HG03520 (cell line): ENCODE results near the gene ANO10.
"Not testable (repeated sequence)": the region's sequence is repeated elsewhere in the genome, so short reads cannot be mapped to it uniquely, and the experiment has no call there.

Source experiments
- ATAC-seq: cut with Tn5 transposase; IDR thresholded peaks from one replicate; pipeline ENCODE4 v1.9.1; 2021; ENCODE audit warnings: mild to moderate bottlenecking, moderate library complexity; ENCODE audit not compliant: unreplicated experiment

ANO10 gene, protein sequence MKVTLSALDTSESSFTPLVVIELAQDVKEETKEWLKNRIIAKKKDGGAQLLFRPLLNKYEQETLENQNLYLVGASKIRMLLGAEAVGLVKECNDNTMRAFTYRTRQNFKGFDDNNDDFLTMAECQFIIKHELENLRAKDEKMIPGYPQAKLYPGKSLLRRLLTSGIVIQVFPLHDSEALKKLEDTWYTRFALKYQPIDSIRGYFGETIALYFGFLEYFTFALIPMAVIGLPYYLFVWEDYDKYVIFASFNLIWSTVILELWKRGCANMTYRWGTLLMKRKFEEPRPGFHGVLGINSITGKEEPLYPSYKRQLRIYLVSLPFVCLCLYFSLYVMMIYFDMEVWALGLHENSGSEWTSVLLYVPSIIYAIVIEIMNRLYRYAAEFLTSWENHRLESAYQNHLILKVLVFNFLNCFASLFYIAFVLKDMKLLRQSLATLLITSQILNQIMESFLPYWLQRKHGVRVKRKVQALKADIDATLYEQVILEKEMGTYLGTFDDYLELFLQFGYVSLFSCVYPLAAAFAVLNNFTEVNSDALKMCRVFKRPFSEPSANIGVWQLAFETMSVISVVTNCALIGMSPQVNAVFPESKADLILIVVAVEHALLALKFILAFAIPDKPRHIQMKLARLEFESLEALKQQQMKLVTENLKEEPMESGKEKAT

DNA sequence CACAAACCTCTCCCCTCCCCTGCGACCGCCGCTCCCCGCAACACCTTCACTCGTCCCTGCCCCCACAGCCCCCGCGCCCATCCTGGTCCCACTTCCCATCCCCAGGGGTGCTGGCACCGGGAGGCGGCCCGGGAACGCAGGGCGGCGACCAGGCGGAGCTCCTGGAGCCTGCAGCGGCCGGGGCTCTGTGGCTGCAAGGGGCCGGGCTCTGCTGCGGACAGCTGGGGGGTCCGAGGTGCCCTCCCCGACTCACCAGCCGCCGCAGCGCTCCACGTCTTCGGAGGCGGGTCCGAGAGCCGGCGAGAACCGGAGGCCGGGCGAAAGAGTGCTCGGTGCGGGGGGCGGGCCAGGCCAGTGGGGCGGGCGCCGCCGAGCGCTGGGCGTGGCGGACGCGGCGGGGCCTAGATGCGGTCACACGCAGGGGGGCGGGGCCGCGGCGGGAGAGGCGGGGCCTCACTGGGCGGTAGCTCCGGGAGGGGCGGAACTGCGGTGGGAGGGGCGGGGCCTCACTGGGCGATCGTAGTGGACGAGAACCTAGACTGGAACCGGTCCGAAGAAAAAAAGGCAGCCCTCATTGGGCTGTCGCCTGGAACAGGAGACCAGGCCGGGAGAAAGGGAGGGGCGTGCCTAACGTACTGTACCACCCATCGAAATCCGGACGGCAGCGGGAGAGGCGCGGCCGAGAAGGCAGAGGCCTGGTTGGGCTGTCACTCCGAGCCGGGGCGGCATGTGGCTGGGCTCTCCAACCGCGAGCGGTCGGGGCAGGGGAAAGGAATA lies at the start of gene ANO10:
ANO10 (minus strand) TSS at position 356 of the 777 bp plus-strand sequence. CDS start 16,159 bp downstream, outside the sequence.
- peak; percentile 92 for ATAC-seq

DNA sequence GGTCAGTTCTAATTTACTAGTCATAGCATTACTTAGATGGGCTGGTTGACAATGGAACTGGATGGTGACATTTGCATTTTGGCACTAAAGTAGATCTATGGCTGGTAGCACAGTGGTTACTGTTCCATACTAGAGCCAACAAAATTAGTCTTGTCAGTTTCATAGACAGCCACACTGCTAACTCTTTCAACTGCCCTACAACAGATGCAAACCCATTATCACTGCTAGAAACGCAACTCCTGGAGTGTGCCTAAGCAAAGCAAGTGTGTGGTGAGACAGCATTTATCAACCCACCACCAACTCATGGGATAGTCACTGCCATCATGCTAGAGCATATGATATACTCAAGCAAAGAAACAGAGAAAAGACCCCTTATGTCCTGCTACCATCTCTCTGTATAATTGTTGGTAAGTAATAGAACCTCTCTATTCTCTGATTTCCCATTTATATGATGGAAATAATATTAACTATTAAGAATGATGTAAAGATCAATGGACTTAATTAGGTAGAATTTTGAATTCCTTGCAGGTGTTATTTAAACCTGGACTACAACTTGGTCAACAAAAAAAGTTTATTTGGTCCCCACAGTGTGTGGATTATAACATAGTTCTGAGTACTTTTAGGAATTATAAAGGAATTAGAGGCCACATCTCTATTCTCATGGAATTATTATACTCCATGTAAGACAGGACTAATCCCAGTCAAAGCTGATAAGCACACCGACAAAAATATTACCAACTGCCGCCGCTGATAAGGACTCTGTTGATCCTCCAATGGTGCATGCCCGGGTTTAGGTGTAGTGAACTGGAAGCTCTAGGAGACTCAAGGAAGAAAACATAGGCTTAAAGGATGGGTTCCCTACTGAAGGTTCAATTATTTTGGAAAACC lies 49.1 kb upstream of the ANO10 start:
- no peak for ATAC-seq

DNA sequence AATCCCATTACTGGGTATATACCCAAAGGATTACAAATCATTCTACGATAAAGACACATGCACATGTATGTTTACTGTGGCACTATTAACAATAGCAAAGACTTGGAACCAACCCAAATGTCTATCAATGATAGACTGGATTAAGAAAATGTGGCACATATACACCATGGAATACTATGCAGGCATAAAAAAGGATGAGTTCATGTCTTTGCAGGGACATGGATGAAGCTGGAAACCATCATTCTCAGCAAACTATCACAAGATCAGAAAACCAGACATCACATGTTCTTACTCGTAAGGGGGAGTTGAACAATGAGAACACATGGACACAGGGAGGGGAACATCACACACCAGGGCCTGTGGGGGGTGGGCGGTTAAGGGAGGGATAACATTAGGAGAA lies 43.2 kb upstream of the ANO10 start:
- not testable (repeated sequence) for ATAC-seq

DNA sequence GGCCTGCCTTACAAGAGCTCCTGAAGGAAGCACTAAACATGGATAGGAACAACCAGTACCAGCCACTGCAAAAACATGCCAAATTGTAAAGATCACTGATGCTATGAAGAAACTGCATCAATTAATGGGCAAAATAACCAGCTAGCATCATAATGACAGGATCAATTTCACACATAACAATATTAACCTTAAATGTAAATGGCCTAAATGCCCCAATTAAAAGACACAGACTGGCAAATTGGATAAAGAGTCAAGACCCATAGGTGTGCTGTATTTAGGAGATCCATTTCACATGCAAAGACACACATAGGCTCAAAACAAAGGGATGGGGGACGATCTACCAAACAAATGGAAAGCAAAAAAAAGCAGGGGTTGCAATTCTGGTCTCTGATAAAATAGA lies 39.6 kb upstream of the ANO10 start:
- ATAC-seq = not testable (repeated sequence)

DNA sequence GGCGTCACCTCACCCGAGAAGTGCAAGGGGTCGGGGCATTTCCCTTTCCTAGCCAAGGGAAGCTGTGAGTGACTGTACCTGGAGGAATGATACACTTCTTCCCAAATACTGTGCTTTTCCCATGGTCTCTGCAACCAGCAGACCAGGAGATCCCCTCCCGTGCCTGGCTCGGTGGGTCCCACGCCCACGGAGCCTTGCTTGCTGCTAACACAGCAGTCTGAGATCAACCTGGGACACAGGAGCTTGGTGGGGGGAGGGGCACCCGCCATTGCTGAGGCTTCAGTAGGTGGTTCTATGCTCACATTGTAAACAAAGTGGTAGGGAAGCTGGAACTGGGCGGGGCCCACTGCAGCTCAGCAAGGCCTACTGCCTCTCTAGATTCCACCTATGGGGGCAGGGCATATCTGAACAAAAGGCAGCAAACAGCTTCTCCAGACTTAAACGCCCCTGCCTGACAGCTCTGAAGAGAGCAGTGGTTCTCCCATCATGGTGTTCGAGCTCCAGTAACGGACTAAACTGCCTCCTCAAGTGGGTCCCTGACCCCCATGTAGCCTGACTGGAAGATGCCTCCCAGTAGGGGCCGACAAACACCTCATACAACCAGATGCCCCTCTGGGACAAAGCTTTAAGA lies 37.6 kb upstream of the ANO10 start:
- ATAC-seq = no peak

DNA sequence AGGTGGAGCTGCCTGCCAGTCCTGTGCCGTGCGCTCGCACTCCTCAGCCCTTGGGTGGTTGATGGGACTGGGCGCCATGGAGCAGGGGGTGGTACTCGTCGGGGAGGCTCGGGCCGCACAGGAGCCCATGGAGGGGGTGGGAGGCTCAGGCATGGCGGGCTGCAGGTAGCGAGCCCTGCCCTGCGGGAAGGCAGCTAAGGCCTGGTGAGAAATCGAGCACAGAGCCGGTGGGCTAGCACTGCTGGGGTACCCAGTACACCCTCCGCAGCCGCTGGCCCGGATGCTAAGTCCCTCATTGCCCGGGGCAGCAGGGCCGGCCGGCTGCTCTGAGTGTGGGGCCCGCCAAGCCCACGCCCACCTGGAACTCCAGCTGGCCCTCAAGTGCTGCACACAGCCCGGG lies 34.6 kb upstream of the ANO10 start:
- ATAC-seq = not testable (repeated sequence)

DNA sequence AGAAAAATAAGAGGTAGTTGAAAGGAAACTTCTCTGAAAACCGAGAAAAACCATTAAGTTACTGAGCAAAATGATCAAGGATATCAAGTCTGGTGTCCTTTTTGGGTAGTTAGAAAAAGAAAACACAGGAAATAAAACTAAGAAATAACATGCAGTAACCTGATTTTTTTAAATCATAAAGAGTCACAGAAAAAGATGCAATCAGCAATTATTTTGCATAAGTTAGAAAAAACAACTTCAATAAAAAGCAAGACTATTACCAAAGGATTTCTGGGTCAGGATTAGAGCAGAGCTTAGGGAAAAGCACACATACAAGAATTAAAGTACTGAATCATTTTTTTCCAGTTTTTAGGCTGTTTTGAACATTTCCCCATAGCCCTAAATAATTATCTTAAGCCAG lies 28.5 kb upstream of the ANO10 start:
- no peak for ATAC-seq

DNA sequence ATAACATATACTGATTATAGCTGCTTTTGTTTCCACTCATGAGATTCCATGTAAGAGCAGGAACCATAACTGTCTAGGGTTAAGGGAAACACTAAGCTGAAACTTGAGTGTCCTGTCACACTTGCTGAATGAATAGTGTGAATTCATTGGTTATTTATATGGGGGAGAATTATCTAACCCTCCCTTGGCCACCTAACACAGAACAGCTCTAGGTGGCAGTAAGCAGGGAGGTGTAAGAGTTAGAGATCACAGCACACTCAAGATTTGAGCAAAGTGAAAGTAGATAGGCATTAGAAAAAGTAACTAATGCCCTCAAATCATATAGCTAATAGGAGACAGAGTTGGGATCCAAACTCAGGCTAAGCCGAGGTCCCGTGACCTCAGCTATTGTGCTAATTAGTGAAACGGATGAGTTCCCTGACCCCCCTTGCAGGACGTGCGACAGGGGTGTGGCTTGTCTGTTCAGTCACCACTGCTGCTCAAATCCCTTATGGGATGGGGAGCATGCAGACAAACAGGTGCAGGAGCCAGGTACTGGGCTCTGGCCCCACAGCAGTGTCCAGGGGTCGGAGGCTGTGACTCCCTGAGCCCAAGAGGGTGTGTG lies 27.7 kb upstream of the ANO10 start:
- ATAC-seq = no peak

DNA sequence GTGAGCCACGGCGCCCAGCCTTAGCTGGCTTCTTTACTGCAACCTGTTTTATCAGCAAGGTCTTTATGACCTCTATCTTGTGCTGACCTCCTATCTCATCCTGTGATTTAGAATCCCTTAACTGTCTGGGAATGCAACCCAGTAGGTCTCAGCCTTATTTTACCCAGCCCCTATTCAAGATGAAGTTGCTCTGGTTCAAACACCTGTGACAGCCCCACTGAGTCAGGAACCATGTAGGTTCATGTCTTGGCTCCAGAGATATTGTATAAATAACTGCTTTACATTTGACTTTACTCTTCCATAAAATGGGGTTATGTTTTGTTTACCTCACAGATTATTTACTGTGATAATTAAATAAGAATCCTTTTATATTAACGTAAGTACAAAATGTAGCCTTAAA lies 27.1 kb upstream of the ANO10 start:
- no peak for ATAC-seq

DNA sequence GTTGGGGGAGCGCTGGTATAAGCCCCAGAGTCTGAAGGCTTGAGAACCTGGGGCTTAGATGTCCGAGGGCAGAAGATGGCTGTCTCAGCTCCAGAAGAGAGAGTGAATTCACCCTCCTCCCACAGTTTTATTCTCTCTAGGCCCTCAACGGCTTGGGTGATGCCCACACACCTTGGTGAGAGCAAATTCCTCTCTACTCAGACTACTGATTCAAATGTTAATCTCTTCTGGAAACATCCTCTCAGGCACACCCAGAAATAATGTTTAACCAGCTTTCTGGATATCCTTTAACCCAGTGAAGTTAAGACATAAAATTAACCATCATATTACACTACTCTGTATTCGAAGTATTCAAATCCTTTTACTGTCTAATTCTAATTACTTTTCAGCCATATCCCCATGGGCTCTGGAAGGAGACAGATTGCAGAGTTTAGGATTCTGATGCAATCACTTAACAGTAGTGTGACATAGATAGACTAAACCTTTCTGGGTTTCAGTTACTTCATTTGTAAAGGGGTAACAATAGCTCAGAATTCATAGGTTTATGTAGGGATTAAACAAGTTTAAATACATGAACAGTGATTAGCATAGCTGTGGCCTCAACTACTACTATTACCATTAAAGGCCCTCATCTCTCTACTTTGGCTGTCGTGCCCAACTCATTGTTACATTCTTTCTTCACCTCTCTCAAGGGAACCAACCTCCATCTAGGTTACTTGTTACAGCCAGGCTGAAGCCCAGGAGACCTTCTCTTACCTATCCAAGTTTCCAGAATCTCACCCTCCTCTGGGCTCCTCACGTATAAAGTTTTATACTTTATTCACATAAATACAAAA lies 25.7 kb upstream of the ANO10 start:
- no peak for ATAC-seq

DNA sequence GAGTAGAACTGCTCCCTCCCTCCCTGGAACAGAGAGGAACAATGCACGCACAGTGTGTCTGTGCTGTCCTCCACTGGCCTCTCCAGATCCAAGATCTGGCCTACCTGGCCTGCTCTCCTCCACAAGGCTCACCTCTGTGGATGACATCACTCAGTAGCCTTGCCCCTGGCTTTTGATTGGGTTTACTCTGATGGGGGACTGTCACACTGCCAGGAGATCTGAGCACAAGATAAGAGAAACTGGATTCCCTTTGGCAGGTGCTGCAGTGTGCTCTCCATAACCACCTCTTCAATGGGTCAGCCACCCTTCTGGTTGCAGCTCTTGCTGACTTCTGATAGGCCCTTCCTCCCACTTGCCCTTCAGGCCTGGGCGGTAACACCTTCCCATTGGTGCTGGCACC lies 22.6 kb upstream of the ANO10 start:
- no peak for ATAC-seq

DNA sequence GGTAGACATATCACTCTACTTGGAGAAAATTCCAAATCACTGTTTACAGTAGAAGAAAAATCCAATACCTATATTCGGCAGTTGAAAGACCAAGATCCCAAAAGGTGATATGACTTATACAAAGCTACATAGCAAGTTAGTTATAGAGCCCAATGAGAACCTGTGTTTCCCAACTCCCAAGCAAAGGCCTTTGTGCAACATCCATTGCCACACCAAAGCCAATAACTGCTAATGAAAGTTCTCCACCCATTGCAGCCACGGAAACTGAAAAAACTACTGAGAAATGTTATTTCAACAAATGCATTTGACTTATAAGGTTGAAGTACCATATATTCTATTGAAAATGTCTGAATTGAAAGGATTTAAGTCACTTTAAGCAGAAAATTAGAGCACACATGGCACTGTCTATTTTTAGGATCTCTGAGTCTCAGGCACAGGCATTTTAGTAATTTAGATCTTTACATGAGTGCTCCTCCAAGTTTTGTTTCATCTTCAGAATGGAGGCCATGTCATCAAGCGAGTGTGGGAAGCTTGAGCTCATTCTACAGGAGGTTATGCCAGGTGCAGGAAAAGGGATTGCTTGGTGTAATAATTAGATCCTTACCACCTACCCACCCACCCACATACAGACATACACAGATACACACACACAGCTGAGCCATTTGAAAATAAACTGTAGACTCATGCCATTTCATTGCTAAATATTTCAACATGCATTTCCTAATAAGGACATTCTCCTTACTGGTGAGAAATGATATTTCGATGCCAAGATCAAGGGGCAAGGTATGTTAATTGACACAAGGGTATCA lies 19.7 kb upstream of the ANO10 start:
- no peak for ATAC-seq

DNA sequence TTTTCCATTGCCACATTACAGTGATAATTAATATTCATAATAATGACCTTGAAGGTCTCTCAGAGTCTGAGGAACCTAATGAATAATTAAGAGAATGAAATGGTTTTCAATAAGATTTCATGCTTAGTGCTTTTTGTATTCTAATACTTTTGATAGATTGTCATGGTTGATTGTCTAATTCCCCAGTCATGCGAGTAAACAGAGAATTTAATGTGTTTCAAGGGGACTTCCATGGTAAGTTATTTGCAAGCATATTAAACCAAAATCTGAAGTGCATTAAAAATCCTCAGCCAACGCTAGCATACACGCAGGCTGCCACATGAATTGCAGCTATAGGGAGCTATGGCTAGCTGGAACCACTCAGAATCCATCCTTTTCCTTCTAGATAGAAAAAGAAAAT lies 18.9 kb upstream of the ANO10 start:
- ATAC-seq = no peak

DNA sequence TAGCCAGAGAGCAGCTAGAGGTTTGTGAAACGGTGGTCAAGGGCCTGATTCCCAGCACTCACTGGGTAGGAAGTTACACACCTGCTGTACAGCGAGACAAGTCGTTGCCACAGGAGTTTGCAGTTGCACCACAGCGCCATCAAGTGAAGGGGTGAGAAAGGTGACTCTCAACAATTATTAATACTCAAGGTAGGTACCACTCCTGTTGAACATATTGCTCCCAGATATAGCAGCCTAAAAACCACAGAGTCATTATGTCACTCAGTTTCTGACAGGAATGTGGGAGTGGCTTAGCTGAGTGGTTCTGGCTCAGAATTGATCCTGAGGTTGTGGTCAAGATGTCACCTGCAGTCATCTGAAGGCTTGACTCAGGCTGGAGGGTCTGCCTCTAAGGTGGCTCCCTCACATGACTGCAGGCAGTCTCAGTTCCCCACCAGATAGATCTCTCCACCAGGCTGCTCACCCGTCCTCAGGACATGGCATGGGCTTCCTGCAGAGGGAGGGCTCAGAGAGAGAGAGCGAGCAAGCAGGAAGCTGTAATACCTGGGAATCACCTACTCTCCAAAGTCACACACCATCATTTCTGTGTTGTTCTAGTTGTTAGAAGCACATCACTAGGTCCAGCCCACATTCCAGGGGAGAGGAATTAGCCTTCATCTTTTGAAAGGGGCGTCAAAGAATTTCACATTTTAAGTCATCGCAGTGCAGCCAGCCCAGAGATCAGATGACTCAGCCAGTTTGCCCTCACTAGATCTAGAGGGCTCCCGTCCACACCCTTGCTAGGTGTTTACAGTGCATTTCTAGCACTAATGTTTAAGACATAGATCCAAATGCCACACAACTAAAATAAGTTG lies 17.0 kb upstream of the ANO10 start:
- no peak for ATAC-seq

DNA sequence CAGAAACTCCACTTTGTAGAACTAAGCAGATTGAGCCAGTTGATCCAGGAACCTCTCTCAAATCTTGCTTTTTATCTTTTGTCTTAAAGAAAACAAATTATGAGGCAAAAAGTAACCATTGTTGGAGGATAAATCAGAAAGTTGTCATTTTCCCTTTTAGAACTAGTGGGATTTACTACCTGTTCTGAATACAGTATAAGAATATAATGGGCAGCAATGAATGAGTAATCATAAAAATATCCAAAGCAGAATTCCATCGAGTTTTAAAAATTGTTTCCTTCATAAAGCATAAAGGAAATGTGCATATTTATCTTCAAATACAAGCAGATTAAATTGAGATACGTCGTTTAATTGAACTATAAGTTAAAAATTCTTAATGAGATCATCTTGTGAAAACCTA lies 15.9 kb upstream of the ANO10 start:
- ATAC-seq = no peak

DNA sequence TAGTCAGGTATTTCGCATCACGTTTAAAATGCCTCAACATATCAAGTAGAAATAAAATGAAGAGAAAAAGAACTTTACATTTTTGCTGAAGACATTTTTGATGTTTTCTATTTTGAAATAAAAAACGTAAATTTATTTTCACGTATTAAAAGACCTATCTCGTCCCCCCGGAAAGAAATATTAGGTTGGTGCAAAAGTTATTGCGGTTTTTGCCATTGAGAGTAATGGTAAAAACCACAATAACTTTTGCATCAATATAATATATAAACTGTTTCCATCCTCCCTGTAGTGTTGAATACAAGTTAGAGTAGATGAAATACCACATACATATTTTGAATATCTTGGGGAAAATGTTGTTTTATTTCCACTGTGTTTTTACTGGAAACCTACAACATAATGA lies 11.2 kb upstream of the ANO10 start:
- no peak for ATAC-seq

DNA sequence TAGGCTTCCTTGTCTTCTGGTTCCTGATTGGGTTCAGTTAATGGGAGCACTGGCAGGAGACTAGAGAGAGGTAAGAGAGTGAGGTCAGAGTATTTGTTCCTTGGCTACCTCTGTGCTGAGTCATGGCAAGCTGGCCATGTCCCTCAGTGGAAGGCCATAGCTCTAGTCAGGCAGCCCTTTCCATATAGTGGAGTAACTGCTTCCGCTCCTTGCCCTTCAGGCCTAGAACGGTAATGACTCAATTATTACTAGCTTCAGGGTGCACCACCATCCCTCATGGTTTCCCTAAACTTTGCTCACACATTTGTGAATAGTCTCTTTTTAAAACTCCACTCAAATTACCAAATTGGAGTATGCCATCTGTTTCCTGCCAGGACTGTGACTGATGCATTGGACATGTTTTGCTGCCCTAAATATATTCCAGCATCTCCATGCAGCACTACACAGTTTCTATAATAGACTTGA lies 10.5 kb upstream of the ANO10 start:
- no peak for ATAC-seq
